ENCODE results near the gene ACP6.
A peak's percentile ranks its signal among the peaks of the same experiment; 100 is the strongest.
"Not testable (repeated sequence)": the region's sequence is repeated elsewhere in the genome, so short reads cannot be mapped to it uniquely, and the experiment has no call there.

The ACP6 gene

DNA sequence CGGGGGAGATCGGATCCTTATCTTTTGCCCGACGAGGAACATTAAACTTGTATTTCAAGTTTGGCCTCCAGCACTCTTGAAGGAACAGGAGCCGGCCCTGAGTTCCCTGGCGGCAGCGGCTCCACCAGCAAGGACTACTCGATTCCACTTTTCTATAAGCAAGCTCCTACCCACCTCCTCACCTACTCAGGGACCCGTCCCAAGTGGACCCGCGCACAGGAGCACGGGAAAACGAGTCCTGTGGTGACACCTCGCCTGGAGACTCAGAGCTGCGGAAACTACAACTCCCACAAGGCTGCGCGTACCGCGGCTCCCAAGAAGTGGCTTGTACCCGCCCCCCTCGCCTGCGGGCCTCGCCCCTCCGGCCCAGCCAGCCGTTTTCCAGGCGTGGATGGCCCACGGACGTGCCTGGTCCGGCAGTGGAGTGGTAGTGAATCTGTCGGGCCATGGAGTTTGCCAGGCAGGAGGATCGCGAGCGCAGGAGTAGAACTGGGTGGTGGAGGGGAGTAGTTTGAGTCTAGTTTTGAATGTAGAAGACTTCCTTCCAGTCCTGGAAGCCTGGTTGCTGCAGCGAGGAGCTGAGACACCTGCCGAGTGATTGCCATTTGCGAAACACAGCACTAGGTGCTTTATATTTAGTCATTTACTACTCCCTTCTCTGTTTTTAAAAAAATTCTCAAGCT lies at the start of gene ACP6:
TSS of gene ACP6 (minus strand) at position 206 of the 683 bp plus-strand sequence. CDS start 476 bp downstream, outside the sequence.
- peak; percentile 80 for FAIRE-seq

GRCh38 chr1:147719711-147720225 lies 49.4 kb upstream of the ACP6 start:
- no peak for FAIRE-seq

- FAIRE-seq, result no peak
Observed at GRCh38 chr1:147719029-147719698, 48.8 kb upstream of the ACP6 start.

DNA sequence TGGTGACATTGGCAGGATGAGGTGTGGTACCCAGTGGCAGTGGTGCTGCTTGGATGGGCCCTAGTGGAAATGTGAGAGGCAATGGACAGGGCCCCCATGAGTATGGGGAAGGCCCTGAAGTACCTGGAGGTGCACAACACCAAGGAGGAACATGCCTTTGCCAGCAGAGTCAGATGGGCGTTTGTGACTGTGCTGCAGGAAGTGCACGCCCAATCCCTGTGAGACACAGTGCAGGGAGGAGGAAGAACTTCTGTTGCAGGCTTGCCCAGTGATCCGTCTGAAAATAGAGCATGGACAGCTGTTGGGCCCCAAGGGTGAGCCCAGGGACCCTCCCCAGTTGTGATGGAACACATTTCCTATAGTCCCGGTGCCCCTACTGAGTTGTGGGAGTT lies 47.4 kb upstream of the ACP6 start:
- no peak for FAIRE-seq

DNA sequence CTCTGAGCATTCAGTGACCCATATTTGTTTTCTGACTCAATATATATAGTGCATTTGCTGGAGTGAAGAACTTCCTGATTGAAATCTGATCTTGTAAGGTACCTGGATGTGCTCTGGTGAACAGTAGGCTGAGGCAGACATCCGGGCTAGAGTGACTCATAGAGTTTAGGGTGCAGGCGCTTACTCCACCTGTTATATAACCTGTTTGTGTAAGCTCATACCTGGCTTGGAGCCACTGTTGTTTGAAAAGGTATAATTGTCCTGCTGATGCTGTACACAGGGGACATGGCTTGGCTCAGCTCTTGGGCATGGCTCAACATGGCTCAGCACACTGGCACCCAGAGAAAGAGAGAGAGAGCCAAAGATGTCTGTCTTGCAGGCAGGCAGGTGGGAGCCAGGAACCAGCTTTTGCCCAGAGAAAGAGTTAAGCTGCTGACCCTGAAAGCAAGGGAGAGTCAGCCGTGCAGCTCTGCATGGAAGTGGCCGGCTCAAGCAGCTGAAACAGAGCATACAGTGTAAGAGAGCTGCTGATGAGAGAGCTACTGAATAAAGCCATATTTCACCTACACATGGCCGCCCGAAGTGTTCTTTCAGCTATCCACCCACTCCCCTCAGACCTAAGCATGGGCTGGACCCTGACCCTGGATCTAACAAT lies 46.9 kb upstream of the ACP6 start:
- FAIRE-seq, result no peak

GRCh38 chr1:147712605-147713004 lies 42.3 kb upstream of the ACP6 start:
- FAIRE-seq, result no peak

DNA sequence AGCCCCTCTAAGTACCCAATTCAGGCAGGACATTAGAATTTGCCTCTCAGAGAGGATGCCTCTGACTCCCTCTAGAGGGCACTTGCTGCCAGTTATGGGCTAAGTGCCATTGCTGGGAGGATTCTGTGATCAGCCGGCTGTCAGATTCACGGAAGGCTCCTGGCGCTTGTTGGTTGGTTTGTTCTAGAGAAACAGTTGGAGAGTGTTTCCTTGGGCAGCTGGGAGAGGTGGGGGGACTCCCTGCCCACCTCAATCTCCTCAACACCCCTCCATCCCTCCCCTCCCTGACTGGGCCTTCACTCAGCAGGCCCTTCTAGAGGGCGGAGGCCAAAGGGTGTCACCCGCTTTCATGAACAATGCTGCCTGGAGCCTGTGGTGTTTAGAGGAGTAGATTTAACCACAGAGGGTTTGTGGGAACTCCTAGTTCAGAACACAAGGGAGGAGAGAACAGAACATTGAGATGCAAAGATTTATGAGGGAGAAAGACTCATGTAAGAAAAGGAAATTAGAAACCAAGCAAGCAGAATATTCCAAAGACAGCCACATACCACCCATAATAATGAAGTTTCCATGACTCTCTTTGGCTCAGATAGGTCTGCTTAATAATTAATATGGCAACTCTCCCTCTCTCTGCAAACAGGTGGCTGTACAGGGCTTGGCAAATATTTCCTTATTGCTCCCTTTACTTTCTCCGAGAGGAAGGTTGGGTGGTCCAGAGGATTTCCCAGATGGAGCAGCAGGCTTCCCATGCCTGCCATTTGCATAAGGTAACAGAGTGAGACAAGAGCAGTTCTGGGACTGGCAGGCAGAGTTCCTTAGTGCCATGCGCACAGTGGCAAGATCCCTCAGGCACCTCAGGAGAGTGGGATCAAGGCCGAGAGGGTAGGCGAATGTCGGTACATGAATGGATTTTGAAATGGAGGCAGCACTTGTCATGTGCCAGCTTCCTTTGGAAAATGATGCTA lies 30.0 kb upstream of the ACP6 start:
- no peak for FAIRE-seq

DNA sequence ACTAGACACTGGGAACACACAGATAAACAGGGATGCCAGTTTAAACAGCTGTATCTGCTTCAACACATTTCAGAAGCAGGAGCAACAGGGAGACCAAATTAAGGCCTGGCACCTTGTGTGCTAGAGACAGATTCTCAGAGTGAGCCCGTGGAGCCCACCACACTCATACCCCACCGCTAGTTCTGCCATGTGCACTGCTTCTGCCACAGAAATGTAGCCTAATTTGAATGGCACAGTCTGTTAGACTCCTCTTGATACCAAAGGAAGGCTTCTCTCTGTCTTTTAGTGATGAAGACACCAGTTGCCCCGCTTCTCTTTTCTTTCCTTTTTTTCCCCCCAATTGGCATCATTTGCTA lies 29.3 kb upstream of the ACP6 start:
- no peak for FAIRE-seq

DNA sequence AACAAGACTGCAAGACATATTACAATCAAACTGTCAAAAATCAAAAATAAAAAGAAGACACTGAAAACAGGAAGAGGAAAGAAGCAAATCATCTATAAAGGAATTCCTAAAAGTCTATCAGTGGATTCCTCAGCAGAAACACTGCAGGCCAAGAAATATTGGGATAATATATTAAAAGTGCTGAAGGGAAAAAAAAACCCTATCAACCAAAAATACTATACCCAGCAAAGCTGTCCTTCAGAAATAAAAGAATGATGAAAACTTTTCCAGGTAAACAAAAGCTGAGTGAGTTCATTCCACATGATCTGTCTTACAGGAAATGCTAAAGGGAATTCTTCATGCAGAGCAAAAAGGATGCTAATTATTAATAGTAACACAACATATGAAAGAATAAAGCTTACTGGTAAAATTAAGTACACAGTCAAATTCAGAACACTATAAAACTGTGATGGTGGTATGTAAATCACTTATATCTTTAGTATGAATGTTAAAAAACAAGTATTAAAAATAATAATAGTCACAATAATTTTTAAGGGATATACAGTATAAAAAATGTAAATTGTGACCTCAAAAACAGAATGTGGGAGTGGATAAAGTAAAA lies 12.9 kb upstream of the ACP6 start:
- FAIRE-seq, result no peak

- not testable (repeated sequence) for FAIRE-seq
Observed at GRCh38 chr1:147680608-147681235, 10.4 kb upstream of the ACP6 start.

- FAIRE-seq, result not testable (repeated sequence)
Observed at GRCh38 chr1:147677681-147678080, 7.4 kb upstream of the ACP6 start.

GRCh38 chr1:147676311-147677085 lies 6.2 kb upstream of the ACP6 start:
- no peak for FAIRE-seq

- FAIRE-seq, result no peak
Observed at GRCh38 chr1:147673816-147674215, 3.5 kb upstream of the ACP6 start.

DNA sequence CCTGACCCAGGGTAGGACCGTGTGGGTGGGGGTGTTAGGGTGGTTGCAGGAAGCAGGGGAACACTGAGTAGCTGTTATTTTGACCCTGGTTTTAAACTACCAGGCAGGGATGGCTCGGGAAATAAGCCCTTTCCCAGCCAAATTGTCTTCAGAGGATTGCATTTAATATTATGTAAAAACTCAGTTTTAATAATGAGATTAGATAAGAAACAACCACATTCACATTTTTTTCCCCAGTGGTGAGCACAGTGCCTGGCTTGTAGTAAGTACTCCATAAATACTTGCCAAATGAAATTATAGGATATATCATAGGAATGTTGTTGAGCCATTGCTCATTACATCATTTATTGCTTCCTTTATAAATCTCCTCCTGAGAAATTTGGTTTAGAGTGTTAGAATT lies 3.1 kb upstream of the ACP6 start:
- FAIRE-seq, result no peak

DNA sequence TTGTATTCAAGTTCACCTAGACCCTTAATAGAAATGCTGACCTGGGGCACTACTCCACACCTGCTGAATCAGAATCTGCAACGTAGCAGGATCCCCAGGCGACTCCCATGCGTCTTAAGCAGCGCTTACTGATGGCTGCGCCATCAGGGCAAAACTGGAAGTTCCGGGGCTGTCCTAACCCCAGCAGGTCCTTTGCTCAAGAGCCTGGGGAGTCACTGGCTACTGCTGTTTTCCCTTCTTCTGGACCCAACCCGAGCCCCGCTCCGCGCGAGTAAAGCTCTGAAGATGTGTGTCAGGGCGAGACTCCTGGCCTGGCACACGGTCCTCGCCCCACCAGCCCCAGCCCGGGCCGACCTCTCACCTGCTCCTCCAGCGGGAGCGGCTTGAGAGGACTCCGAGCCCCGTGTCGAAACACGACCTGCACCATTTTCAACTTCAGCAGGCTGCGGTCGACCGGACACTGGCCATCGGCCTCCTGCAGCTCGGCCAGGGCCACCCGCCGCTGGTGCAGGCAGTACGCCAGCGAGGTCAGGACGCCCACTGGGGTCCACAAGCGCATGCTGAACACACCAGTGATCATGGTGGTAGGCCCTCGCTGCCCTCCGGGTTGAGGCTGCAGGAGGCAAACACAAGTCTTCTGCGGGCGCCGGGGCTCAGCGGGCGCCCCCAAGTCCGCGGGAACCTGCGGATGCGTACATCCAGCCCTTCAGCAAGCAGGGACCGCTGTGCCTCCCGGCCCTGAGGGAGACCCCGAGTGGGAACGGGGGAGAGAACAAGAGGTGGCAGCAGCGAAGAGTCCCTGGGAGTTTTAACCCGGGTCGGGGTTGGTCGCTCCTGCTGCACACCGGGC lies 630 bp downstream of the ACP6 start:
- FAIRE-seq, result no peak

DNA sequence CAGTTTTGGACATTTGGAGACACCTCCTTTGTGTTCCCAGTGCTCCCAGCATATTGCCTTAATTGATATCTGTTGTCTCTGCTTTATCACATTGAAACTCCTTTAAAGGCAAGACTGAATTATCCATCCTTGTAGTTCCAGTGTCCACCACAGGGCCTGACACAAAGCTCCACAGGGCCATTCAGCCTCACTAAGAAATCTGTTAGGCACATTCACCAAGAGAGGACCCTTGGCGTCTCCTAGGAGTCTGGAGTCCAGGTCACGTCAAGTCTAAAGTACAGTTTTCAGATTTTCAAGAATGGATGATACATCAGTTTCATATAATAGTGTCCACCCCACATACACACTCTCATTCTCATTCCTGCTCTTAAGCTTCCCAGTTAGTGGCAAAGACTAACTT lies 4.8 kb downstream of the ACP6 start:
- FAIRE-seq, result no peak

GRCh38 chr1:147664206-147664605 lies 6.1 kb downstream of the ACP6 start:
- FAIRE-seq, result no peak

DNA sequence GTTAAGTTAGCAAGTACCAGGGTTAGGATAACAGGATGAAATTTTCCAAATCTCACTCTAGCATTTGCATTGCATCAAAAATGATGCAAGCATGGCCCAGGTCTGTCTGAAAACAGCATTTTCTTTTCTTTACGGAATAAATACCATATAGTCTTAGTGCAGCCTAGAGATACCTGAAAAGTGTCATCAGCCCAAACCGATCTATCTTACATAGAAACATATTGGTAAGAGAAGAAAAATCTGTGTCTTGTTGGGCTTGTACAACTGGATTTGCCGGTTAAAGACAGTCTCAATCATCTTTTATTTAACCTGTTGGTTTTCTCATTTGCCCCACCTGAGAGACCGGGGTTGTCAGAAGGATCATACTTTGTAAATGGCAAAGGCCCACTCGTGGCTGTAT lies 15.8 kb downstream of the ACP6 start:
- FAIRE-seq, result no peak

GRCh38 chr1:147652306-147652705 lies 18.0 kb downstream of the ACP6 start:
- FAIRE-seq, result no peak

DNA sequence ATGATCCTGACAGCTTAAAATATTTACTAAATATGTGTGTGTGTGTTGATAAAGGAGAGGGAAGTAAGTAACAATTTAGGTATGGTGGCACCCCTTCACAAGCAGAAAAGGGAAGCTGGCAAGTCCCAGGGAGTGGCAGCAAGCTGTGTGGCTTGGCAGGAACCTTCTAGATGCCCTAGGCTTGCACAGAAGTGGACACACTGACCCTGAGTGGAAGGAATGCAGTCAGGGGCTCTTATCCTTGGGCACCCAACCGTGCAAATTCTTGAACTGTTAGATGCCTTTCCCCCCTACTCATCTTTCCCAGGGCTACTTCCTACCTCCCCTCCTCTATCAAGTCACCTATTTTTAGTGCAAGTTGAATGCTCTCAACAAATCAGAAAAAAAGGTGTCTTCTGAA lies 18.9 kb downstream of the ACP6 start:
- FAIRE-seq, result no peak

All from endometrium (tissue), 2 donors.